Mesendoderm (in vitro differentiated cells): ENCODE data around the gene CFAP45.

ENCODE experiments used
- DNase-seq: peaks from one replicate; pipeline ENCODE4 v3.0.0; 2013
- H2AK5ac ChIP-seq: 2 replicates; pipeline ENCODE4 v1.6.1; 2013; ENCODE audit warnings: low read length, inconsistent platforms
- H2BK120ac ChIP-seq: 2 replicates; pipeline ENCODE4 v1.6.1; 2013; ENCODE audit warnings: low read depth, mild to moderate bottlenecking, low read length, moderate library complexity, mixed read lengths
- H2BK15ac ChIP-seq: replicated peaks from 2 replicates; pipeline ENCODE4 v1.6.1; 2013; ENCODE audit warnings: low read depth, mild to moderate bottlenecking, moderate library complexity
- H2BK5ac ChIP-seq: 2 replicates; pipeline ENCODE4 v1.6.1; 2013; ENCODE audit warnings: low read length, inconsistent platforms
- H3K18ac ChIP-seq: 2 replicates; pipeline ENCODE4 v1.6.1; 2013; ENCODE audit warnings: mild to moderate bottlenecking, low read length, mixed read lengths
- H3K23ac ChIP-seq: one replicate; pipeline ENCODE4 v1.6.1; 2013; ENCODE audit warnings: low read length
- H3K27ac ChIP-seq: 2 replicates; pipeline ENCODE4 v1.5.1; 2013; ENCODE audit warnings: low read depth, mild to moderate bottlenecking, inconsistent platforms, low read length, moderate library complexity
- H3K27me3 ChIP-seq: 2 replicates; pipeline ENCODE4 v1.6.1; 2013; ENCODE audit warnings: low read length, control low read depth, mild to moderate bottlenecking, inconsistent platforms; ENCODE audit not compliant: insufficient read depth, poor library complexity
- H3K36me3 ChIP-seq: 2 replicates; pipeline ENCODE4 v1.6.1; 2013; ENCODE audit warnings: low read length, inconsistent platforms; ENCODE audit not compliant: control insufficient read depth, insufficient read depth
- H3K4ac ChIP-seq: one replicate; pipeline ENCODE4 v1.6.1; 2013; ENCODE audit warnings: low read depth, mild to moderate bottlenecking, low read length, moderate library complexity
- H3K4me1 ChIP-seq: 2 replicates; pipeline ENCODE4 v1.6.1; 2013; ENCODE audit warnings: low read depth, low read length, inconsistent platforms; ENCODE audit not compliant: control insufficient read depth
- H3K4me2 ChIP-seq: 2 replicates; pipeline ENCODE4 v1.6.1; 2013; ENCODE audit warnings: low read length
- H3K4me3 ChIP-seq: 2 replicates; pipeline ENCODE4 v1.5.1; 2013; ENCODE audit warnings: mild to moderate bottlenecking, low read length
- H3K56ac ChIP-seq: one replicate; pipeline ENCODE4 v1.6.1; 2013; ENCODE audit warnings: low read length
- H3K79me1 ChIP-seq: 2 replicates; pipeline ENCODE4 v1.6.1; 2013; ENCODE audit warnings: low read length, inconsistent platforms
- H3K79me2 ChIP-seq: 2 replicates; pipeline ENCODE4 v1.6.1; 2013; ENCODE audit warnings: mild to moderate bottlenecking, low read length; ENCODE audit not compliant: control insufficient read depth, insufficient read depth
- H3K9ac ChIP-seq: 2 replicates; pipeline ENCODE4 v1.6.1; 2013; ENCODE audit warnings: low read length, inconsistent platforms
- H4K5ac ChIP-seq: one replicate; pipeline ENCODE4 v1.6.1; 2013; ENCODE audit warnings: low read length
- H4K8ac ChIP-seq: one replicate; pipeline ENCODE4 v1.6.1; 2013; ENCODE audit warnings: low read depth, mild to moderate bottlenecking, control low read depth, low read length, moderate library complexity
- WGBS: extraction: QIAGEN DNeasy Blood & Tissue Kit; methylation state at CpG from one replicate; pipeline ENCODE4 v1.1.7; 2013; ENCODE audit warnings: low lambda C conversion rate, missing lambda C conversion rate; ENCODE audit not compliant: insufficient coverage; ENCODE audit errors: extremely low coverage; 5-methylcytosine and 5-hydroxymethylcytosine counted together

Gene CFAP45

DNA sequence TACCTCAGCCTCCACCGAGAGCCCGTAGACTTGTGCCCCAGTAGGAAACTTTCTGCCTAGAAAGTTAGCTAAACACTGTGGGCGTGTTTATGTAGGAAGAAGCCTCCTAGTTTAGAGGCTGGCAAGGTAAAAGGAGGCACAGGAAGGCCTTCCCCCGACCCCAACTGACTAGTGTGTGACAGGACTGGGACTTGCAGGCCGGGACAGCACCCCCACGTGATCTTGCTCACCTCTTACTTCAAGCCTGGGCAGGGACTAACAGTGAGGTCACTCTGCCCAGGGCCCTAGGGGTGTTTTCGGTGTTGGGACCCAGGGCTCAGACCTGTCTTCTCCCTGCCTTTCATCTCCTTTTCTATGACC, 25.7 kb upstream of the CFAP45 start:
- H3K27ac ChIP-seq, result peak overlapping the region; percentile 25
- WGBS, result no CpG with 5 or more reads among the region's 7 CpGs
- H4K8ac ChIP-seq, result no peak overlapping the region

GRCh38 chr1:159924791-159925718, 25.1 kb upstream of the CFAP45 start, which contains the start of gene TAGLN2:
TAGLN2 (minus strand) TSS chr1:159925507; CDS start chr1:159920509, 4,998 bp downstream.
- peak within 1 kb of the TSS; percentile 74 for H3K27ac ChIP-seq
- H3K79me2 ChIP-seq, result peaks cover 47% of the 10 kb centered on the region
- no CpG with 5 or more reads among the region's 58 CpGs for WGBS
- no peaks in the 10 kb centered on the region for H3K27me3 ChIP-seq
- peaks cover 13% of the 10 kb centered on the region for H3K4me1 ChIP-seq
- H2BK15ac ChIP-seq, result no peak within 1 kb of the TSS
- peak within 1 kb of the TSS; percentile 82 for H3K4me3 ChIP-seq
- peaks cover 13% of the 10 kb centered on the region for H3K79me1 ChIP-seq
- peak within 1 kb of the TSS; percentile 20 for H2AK5ac ChIP-seq
- peak within 1 kb of the TSS; percentile 0 for H2BK120ac ChIP-seq
- peak within 1 kb of the TSS; percentile 76 for H2BK5ac ChIP-seq
- DNase-seq, result peak; percentile 97
- peaks cover under 1% of the 10 kb centered on the region for H3K36me3 ChIP-seq
- H3K4ac ChIP-seq, result peak within 1 kb of the TSS; percentile 81
- peak within 1 kb of the TSS; percentile 64 for H3K4me2 ChIP-seq
- peak within 1 kb of the TSS; percentile 88 for H3K9ac ChIP-seq
- H3K18ac ChIP-seq, result peak within 1 kb of the TSS; percentile 46
- no peak within 1 kb of the TSS for H4K8ac ChIP-seq
- H3K56ac ChIP-seq, result peak within 1 kb of the TSS; percentile 87
- H3K23ac ChIP-seq, result peak within 1 kb of the TSS; percentile 48
- H4K5ac ChIP-seq, result peak within 1 kb of the TSS; percentile 40

More for the DNA sequence above, 25.7 kb upstream of the CFAP45 start:
- no peak overlapping the region for H3K4ac ChIP-seq
- peak overlapping the region; percentile 14 for H3K4me3 ChIP-seq
- peak overlapping the region; percentile 40 for H4K5ac ChIP-seq
- H3K23ac ChIP-seq, result no peak overlapping the region
- no peaks in the 10 kb centered on the region for H3K27me3 ChIP-seq
- peak overlapping the region; percentile 64 for H3K4me2 ChIP-seq
- no peak overlapping the region for H2BK120ac ChIP-seq
- no peak overlapping the region for H2AK5ac ChIP-seq
- peak overlapping the region; percentile 76 for H2BK5ac ChIP-seq
- H2BK15ac ChIP-seq, result no peak overlapping the region
- peak overlapping the region; percentile 73 for H3K9ac ChIP-seq
- DNase-seq, result peak; percentile 88
- H3K36me3 ChIP-seq, result no peaks in the 10 kb centered on the region
- peak overlapping the region; percentile 87 for H3K56ac ChIP-seq
- H3K4me1 ChIP-seq, result peaks cover 13% of the 10 kb centered on the region
- H3K79me1 ChIP-seq, result peaks cover 10% of the 10 kb centered on the region
- peaks cover 42% of the 10 kb centered on the region for H3K79me2 ChIP-seq
- H3K18ac ChIP-seq, result peak overlapping the region; percentile 8

DNA sequence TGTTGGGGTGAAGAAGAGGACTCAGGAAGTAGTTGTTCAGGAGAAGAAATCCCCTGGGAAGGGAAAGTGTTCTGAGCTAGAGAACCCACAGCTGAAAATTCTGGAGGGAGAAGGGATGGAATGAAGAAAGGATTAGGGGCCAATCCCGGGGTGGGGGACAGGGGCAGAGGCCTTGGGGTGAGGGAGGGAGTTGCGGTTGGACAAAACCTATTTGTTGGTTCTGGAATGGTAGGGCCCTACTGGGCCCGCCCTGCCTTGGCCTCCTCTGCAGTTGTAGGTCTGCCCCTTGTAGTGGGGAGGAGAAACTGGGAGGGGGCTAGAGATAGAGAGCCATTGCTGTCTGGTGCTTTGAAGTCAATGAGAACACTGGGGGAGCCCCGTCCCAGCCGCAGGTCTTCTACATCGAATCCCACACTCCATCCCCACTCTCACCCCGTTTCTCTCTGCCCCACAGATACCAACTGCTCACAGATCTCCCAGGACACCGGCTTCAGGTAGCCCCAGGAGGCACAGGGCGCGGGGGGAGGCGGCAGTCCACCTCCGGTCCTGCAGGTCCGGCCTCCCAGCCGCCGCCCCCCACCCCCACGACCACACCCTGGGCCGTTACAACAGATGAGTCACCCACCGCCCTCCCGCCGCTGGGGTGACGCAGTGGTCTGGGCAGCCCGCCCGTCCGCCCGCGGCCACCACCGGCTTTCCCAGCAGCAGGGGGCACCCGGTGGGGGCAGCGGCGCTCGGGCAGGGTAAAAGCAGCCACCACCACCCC, 24.2 kb upstream of the CFAP45 start:
- Histone ChIP-seq H3K56ac (peak overlapping the region; percentile 82), H2BK15ac (no peak overlapping the region), H3K36me3 (peaks cover 8% of the 10 kb centered on the region), H3K79me1 (peaks cover 18% of the 10 kb centered on the region), H2AK5ac (no peak overlapping the region), H3K27me3 (no peaks in the 10 kb centered on the region), H4K5ac (no peak overlapping the region), H3K79me2 (peaks cover 54% of the 10 kb centered on the region), H3K4me3 (peak overlapping the region; percentile 82), H3K23ac (no peak overlapping the region), H3K9ac (peak overlapping the region; percentile 88), H4K8ac (no peak overlapping the region), H3K4ac (peak overlapping the region; percentile 81), H3K27ac (peak overlapping the region; percentile 74), H3K18ac (peak overlapping the region; percentile 46), H2BK5ac (peak overlapping the region; percentile 47), H2BK120ac (no peak overlapping the region), H3K4me2 (peak overlapping the region; percentile 28), H3K4me1 (peaks cover 13% of the 10 kb centered on the region)
- WGBS, result no CpG with 5 or more reads among the region's 31 CpGs
- DNase-seq, result peak; percentile 92

- Histone ChIP-seq H3K4me3 (no peak overlapping the region), H3K4me1 (peaks cover 13% of the 10 kb centered on the region), H3K79me1 (peaks cover 18% of the 10 kb centered on the region), H3K9ac (peak overlapping the region; percentile 88), H3K27ac (peak overlapping the region; percentile 58), H3K23ac (peak overlapping the region; percentile 67), H3K79me2 (peaks cover 54% of the 10 kb centered on the region), H4K8ac (no peak overlapping the region), H2AK5ac (peak overlapping the region; percentile 9), H3K36me3 (peaks cover 8% of the 10 kb centered on the region), H2BK15ac (no peak overlapping the region), H4K5ac (no peak overlapping the region), H2BK5ac (peak overlapping the region; percentile 38), H3K4me2 (peak overlapping the region; percentile 39), H3K18ac (peak overlapping the region; percentile 35), H3K56ac (peak overlapping the region; percentile 83), H2BK120ac (no peak overlapping the region), H3K4ac (peak overlapping the region; percentile 81), H3K27me3 (no peaks in the 10 kb centered on the region)
- peak; percentile 97 for DNase-seq
- no CpG with 5 or more reads among the region's 20 CpGs for WGBS
Observed at GRCh38 chr1:159923203-159924024, 23.4 kb upstream of the CFAP45 start.

GRCh38 chr1:159922511-159923202, 22.7 kb upstream of the CFAP45 start:
- no peak overlapping the region for H2BK120ac ChIP-seq
- H3K79me1 ChIP-seq, result peaks cover 19% of the 10 kb centered on the region
- no peak overlapping the region for H3K4ac ChIP-seq
- no peaks in the 10 kb centered on the region for H3K27me3 ChIP-seq
- H2BK15ac ChIP-seq, result no peak overlapping the region
- peaks cover 54% of the 10 kb centered on the region for H3K79me2 ChIP-seq
- no peak for DNase-seq
- H2AK5ac ChIP-seq, result peak overlapping the region; percentile 48
- no peak overlapping the region for H3K27ac ChIP-seq
- H3K4me3 ChIP-seq, result no peak overlapping the region
- peaks cover 8% of the 10 kb centered on the region for H3K36me3 ChIP-seq
- H3K56ac ChIP-seq, result peak overlapping the region; percentile 83
- WGBS, result no CpG with 5 or more reads among the region's 8 CpGs
- H4K5ac ChIP-seq, result no peak overlapping the region
- peaks cover 15% of the 10 kb centered on the region for H3K4me1 ChIP-seq
- H3K18ac ChIP-seq, result peak overlapping the region; percentile 16
- peak overlapping the region; percentile 9 for H2BK5ac ChIP-seq
- H3K23ac ChIP-seq, result peak overlapping the region; percentile 67
- no peak overlapping the region for H4K8ac ChIP-seq
- peak overlapping the region; percentile 63 for H3K9ac ChIP-seq
- H3K4me2 ChIP-seq, result peak overlapping the region; percentile 39
